OCI-LY7 (cell line): ENCODE measurements around the gene RDH13. TPM values are rescaled to one million over a fixed set of nuclear protein-coding genes. Genes with fewer than 3 reads are reported as not detected.
"Not testable (repeated sequence)": the region's sequence is repeated elsewhere in the genome, so short reads cannot be mapped to it uniquely, and the experiment has no call there.

Experiments used
- BruUV-seq: library from RNA; stranded (reverse); fragments of 400-500 nt; replicated peaks from 2 replicates; lab custom pipeline; 2021; lab: Mats Ljungman, UMichigan
- CTCF ChIA-PET: fragments of 300-600 bp; sonication (Branson Sonifier 250); formaldehyde crosslinking; loops from one replicate; lab custom pipeline; 2022; ENCODE audit warnings: antibody characterized with exemption; ENCODE audit not compliant: unreplicated experiment; lab: Charles Lee
- POLR2A ChIA-PET: fragments of 300-600 bp; sonication (Branson Sonifier 250); formaldehyde crosslinking; loops from one replicate; lab custom pipeline; 2022; ENCODE audit warnings: antibody characterized with exemption; lab: Charles Lee
- DNase-seq: peaks from one replicate; pipeline ENCODE4 v3.0.0-alpha.2; 2015; ENCODE audit warnings: low spot score
- H2AFZ ChIP-seq: fragments of 200-600 bp; sonication (generic), shearing (Covaris generic); 2 replicates; pipeline ENCODE4 v1.6.1; 2014; ENCODE audit warnings: mild to moderate bottlenecking, antibody characterized with exemption, low read length, moderate library complexity
- H3K27ac ChIP-seq: fragments of 200-600 bp; sonication (generic); 2 replicates; pipeline ENCODE4 v1.5.1; 2014; ENCODE audit warnings: mixed run types, low read depth, mild to moderate bottlenecking, moderate library complexity, low read length, inconsistent platforms; ENCODE audit not compliant: poor library complexity, severe bottlenecking
- H3K36me3 ChIP-seq: fragments of 200-600 bp; sonication (generic); 2 replicates; pipeline ENCODE4 v1.6.1; 2014; ENCODE audit warnings: mild to moderate bottlenecking, antibody characterized with exemption, low read length, moderate library complexity, mixed read lengths; ENCODE audit not compliant: insufficient read depth
- H3K4me1 ChIP-seq: fragments of 200-600 bp; sonication (generic); 2 replicates; pipeline ENCODE4 v1.5.1; 2014; ENCODE audit warnings: mild to moderate bottlenecking, low read length; ENCODE audit not compliant: insufficient read depth, poor library complexity, severe bottlenecking
- H3K4me2 ChIP-seq: fragments of 200-600 bp; sonication (generic); 2 replicates; pipeline ENCODE4 v1.6.1; 2014; ENCODE audit warnings: mild to moderate bottlenecking, low read length
- H3K4me3 ChIP-seq: fragments of 200-600 bp; sonication (generic); 2 replicates; pipeline ENCODE4 v1.5.1; 2014; ENCODE audit warnings: mild to moderate bottlenecking, low read depth, low read length; ENCODE audit not compliant: poor library complexity, severe bottlenecking
- H3K79me2 ChIP-seq: fragments of 200-600 bp; sonication (generic); 2 replicates; pipeline ENCODE4 v1.6.1; 2016; ENCODE audit warnings: low read depth, mild to moderate bottlenecking, low read length, moderate library complexity, mixed read lengths; ENCODE audit not compliant: insufficient read depth
- H3K9me2 ChIP-seq: fragments of 200-600 bp; sonication (generic); 2 replicates; pipeline ENCODE4 v1.6.1; 2016; ENCODE audit warnings: mild to moderate bottlenecking, low read length, mixed read lengths; ENCODE audit not compliant: insufficient read depth
- H3K9me3 ChIP-seq: fragments of 200-600 bp; sonication (generic); 2 replicates; pipeline ENCODE4 v1.6.1; 2014; ENCODE audit warnings: mild to moderate bottlenecking, mixed run types, low read length, mixed read lengths
- H4K20me1 ChIP-seq: fragments of 200-600 bp; sonication (generic); 2 replicates; pipeline ENCODE4 v1.6.1; 2014; ENCODE audit warnings: mild to moderate bottlenecking, antibody characterized with exemption, low read length, moderate library complexity, mixed read lengths; ENCODE audit not compliant: insufficient read depth
- CTCF ChIP-seq: fragments of 200-600 bp; sonication (generic); conservative IDR thresholded peaks from 2 replicates; pipeline ENCODE4 v1.5.1; 2014; ENCODE audit warnings: mild to moderate bottlenecking, antibody characterized with exemption, low read length, moderate library complexity, mixed read lengths
- EZH2phosphoT487 ChIP-seq: fragments of 200-600 bp; sonication (generic); IDR thresholded peaks from 2 replicates; pipeline ENCODE4 v1.6.1; 2018; ENCODE audit warnings: low read depth, borderline replicate concordance, mild to moderate bottlenecking, mixed run types, antibody characterized with exemption, low read length, moderate library complexity, mixed read lengths
- intact Hi-C: fragments of 100-400 bp; cut with micrococcal nuclease; formaldehyde crosslinking; loops from one replicate; pipeline ENCODE4 v1.10.0; 2022; ENCODE audit not compliant: unreplicated experiment
- total RNA-seq, 2 experiments: library from RNA; depleted of rRNA in 1 of 2; stranded (reverse); fragments of >200 nt in 1 of 2; shearing (Covaris generic) in 1 of 2; gene quantifications; 2 replicates each; pipeline ENCODE4 v1.2.3, GENCODE V29; 2014 to 2022

The RDH13 gene
- total RNA-seq, 2 experiments from 2014 or later: 19.5 to 23.1 TPM

GRCh38 chr19:55027472-55028337 lies 35.2 kb downstream of the RDH13 start:
- Histone ChIP-seq H3K4me2 (no peak overlapping the region), H3K36me3 (peaks cover 6% of the 10 kb centered on the region; the same call in 1 of the 2 replicates), H3K4me3 (no peak overlapping the region), H3K27ac (no peak overlapping the region), H2AFZ (no peak overlapping the region), H3K9me3 (peaks cover 8% of the 10 kb centered on the region; the same call in 1 of the 2 replicates), H3K79me2 (no peaks in the 10 kb centered on the region), H3K4me1 (peaks cover 4% of the 10 kb centered on the region), H3K9me2 (no peaks in the 10 kb centered on the region), H4K20me1 (no peaks in the 10 kb centered on the region)
- TF ChIP-seq EZH2phosphoT487 (no peak), CTCF (no peak)
- CTCF ChIA-PET: no interaction called here
- no peak for DNase-seq
- intact Hi-C loops: no loop called here
- POLR2A ChIA-PET: no interaction called here
- BruUV-seq: no TSS peak

GRCh38 chr19:55027140-55027471 lies 35.8 kb downstream of the RDH13 start:
- H3K4me2 ChIP-seq, H3K4me3 ChIP-seq, POLR2A ChIA-PET, H2AFZ ChIP-seq, H3K36me3 ChIP-seq, H3K27ac ChIP-seq, CTCF ChIA-PET, intact Hi-C loops, H4K20me1 ChIP-seq, H3K9me2 ChIP-seq, DNase-seq, H3K9me3 ChIP-seq, BruUV-seq, H3K79me2 ChIP-seq, H3K4me1 ChIP-seq: not testable (repeated sequence)

- intact Hi-C loops: no loop called here
- H4K20me1 ChIP-seq: no peaks in the 10 kb centered on the region
Measured at GRCh38 chr19:55024111-55024510, 38.8 kb downstream of the RDH13 start.

GRCh38 chr19:55020351-55020750 lies 42.6 kb downstream of the RDH13 start:
- H3K27ac ChIP-seq, H4K20me1 ChIP-seq, H2AFZ ChIP-seq, H3K4me2 ChIP-seq, CTCF ChIA-PET, H3K4me3 ChIP-seq, H3K4me1 ChIP-seq, H3K79me2 ChIP-seq, BruUV-seq, POLR2A ChIA-PET, H3K9me2 ChIP-seq, H3K9me3 ChIP-seq, H3K36me3 ChIP-seq, intact Hi-C loops, DNase-seq: not testable (repeated sequence)

More at GRCh38 chr19:55024111-55024510, 38.8 kb downstream of the RDH13 start:
- peaks cover 6% of the 10 kb centered on the region; the same call in 1 of the 2 replicates for H3K36me3 ChIP-seq
- ChIA-PET POLR2A (no interaction called here), CTCF (no interaction called here)
- no peak overlapping the region for H3K27ac ChIP-seq
- no peaks in the 10 kb centered on the region for H3K79me2 ChIP-seq
- BruUV-seq: no TSS peak
- peaks cover 8% of the 10 kb centered on the region; the same call in 1 of the 2 replicates for H3K9me3 ChIP-seq
- TF ChIP-seq EZH2phosphoT487: no peak
- no peak for TF ChIP-seq CTCF
- no peak overlapping the region for H2AFZ ChIP-seq
- H3K4me1 ChIP-seq: peaks cover 4% of the 10 kb centered on the region
- H3K4me3 ChIP-seq: no peak overlapping the region
- no peak for DNase-seq
- no peak overlapping the region for H3K4me2 ChIP-seq
- H3K9me2 ChIP-seq: no peaks in the 10 kb centered on the region
